ENCODE data around the gene BUD13. TPM values are rescaled to one million over a fixed set of nuclear protein-coding genes. Genes with fewer than 3 reads are reported as not detected.

BUD13 gene
- total and polyA plus RNA-seq, 9 of the 15 experiments (the other 6 are each of a cell fraction or from before 2014, with no cell fraction given) = 9.5 to 34.1 (median 27.1) TPM

- TF ChIP-seq XRCC3 (IDR thresholded peaks at IDR 0.05) (no peak), MYBL2 (IDR thresholded peaks at IDR 0.05; ENCODE audit: low read depth) (no peak), MYBL2 (CRISPR knock-in tag; IDR thresholded peaks at IDR 0.05; ENCODE audit: borderline replicate concordance) (no peak), BCLAF1 (IDR thresholded peaks at IDR 0.05; ENCODE audit: borderline replicate concordance in 1 of 2, control insufficient read depth in 1 of 2, low read depth in 2 of 2, low read length in 1 of 2) (no peak), MTA3 (IDR thresholded peaks at IDR 0.05; ENCODE audit: borderline replicate concordance) (peak; percentile 68; the same call in 1 of the 2 replicates), DMBX1 (CRISPR knock-in tag; IDR thresholded peaks at IDR 0.05; ENCODE audit: borderline replicate concordance) (no peak), NFYB (IDR thresholded peaks at IDR 0.05; ENCODE audit: extremely low read depth, insufficient read length) (peak; percentile 6), ZNF449 (CRISPR knock-in tag; IDR thresholded peaks at IDR 0.05) (no peak), RNF2 (IDR thresholded peaks at IDR 0.05) (no peak), ZNF77 (CRISPR knock-in tag; IDR thresholded peaks at IDR 0.05) (no peak), HNRNPUL1 (IDR thresholded peaks at IDR 0.05; ENCODE audit: low read length) (no peak), RCOR1 (IDR thresholded peaks at IDR 0.05; ENCODE audit: borderline replicate concordance in 1 of 2, low read depth in 2 of 2, low read length in 2 of 2) (no peak), SREBF2 (CRISPR knock-in tag; IDR thresholded peaks at IDR 0.05) (no peak), E2F4 (CRISPR knock-in tag; IDR thresholded peaks at IDR 0.05; ENCODE audit: low read depth) (no peak), PKNOX1 (IDR thresholded peaks at IDR 0.05) (peak; percentile 58), DLX4 (CRISPR knock-in tag; IDR thresholded peaks at IDR 0.05) (no peak), PRMT5 (CRISPR knock-in tag; IDR thresholded peaks at IDR 0.05) (no peak), SETDB1 (IDR thresholded peaks at IDR 0.05; ENCODE audit: low read length) (no peak)
Observed at GRCh38 chr11:116787786-116788486, 15.1 kb upstream of the BUD13 start, which contains the start of gene ZPR1 (continued).
